ENCODE results near the gene P2RX6. TPM values are rescaled to one million over a fixed set of nuclear protein-coding genes. Genes with fewer than 3 reads are reported as not detected.

Gene P2RX6
- total and polyA plus RNA-seq, 9 of the 15 experiments (the other 6 are each of a cell fraction or from before 2014, with no cell fraction given) = 0.01 to 3.9 (median 1.5) TPM; not detected in 1

- TF ChIP-seq THRB (CRISPR knock-in tag; conservative IDR thresholded peaks at IDR 0.05) = peak; percentile 93; the same call in 1 of the 2 replicates
- TF ChIP-seq KLF1 (tag; IDR thresholded peaks at IDR 0.05) = no peak
- TF ChIP-seq ZNF707 (CRISPR knock-in tag; conservative IDR thresholded peaks at IDR 0.05) = peak; percentile 55
- 0 out of 2 replicates have a peak, but pooled peaks have one; percentile 9 for TF ChIP-seq ZFPM2 (CRISPR knock-in tag; IDR thresholded peaks at IDR 0.05)
- no peak for TF ChIP-seq ZHX1 (conservative IDR thresholded peaks at IDR 0.05; ENCODE audit: low read length)
- TF ChIP-seq MAFF (IDR thresholded peaks at IDR 0.05; ENCODE audit: low read length) = no peak
- TF ChIP-seq, protein P1, sequence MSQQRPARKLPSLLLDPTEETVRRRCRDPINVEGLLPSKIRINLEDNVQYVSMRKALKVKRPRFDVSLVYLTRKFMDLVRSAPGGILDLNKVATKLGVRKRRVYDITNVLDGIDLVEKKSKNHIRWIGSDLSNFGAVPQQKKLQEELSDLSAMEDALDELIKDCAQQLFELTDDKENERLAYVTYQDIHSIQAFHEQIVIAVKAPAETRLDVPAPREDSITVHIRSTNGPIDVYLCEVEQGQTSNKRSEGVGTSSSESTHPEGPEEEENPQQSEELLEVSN (IDR thresholded peaks at IDR 0.05; ENCODE audit: borderline replicate concordance in 1 of 2, extremely low read depth in 1 of 2, insufficient read depth in 1 of 2, insufficient read length in 1 of 2, low read depth in 1 of 2, low read length in 1 of 2, poor library complexity in 1 of 2, severe bottlenecking in 1 of 2) = no peak
- no peak for TF ChIP-seq ZNF23 (CRISPR knock-in tag; IDR thresholded peaks at IDR 0.05)
- TF ChIP-seq SREBF1 (IDR thresholded peaks at IDR 0.05; ENCODE audit: borderline replicate concordance, low read depth, low read length) = no peak
- TF ChIP-seq EZH2 (IDR thresholded peaks at IDR 0.05; ENCODE audit: borderline replicate concordance, low read depth, low read length) = no peak
- peak; percentile 72; the same call in 1 of the 2 replicates for TF ChIP-seq ZNF41 (CRISPR knock-in tag; conservative IDR thresholded peaks at IDR 0.05)
- TF ChIP-seq RBM22 (IDR thresholded peaks at IDR 0.05; ENCODE audit: low read depth, low read length, poor library complexity, severe bottlenecking) = no peak
- no peak for TF ChIP-seq CLOCK (CRISPR knock-in tag; IDR thresholded peaks at IDR 0.05; ENCODE audit: borderline replicate concordance)
- TF ChIP-seq KHSRP (IDR thresholded peaks at IDR 0.05) = no peak
- TF ChIP-seq MCM3 (IDR thresholded peaks at IDR 0.05) = no peak
- TF ChIP-seq, protein P2, sequence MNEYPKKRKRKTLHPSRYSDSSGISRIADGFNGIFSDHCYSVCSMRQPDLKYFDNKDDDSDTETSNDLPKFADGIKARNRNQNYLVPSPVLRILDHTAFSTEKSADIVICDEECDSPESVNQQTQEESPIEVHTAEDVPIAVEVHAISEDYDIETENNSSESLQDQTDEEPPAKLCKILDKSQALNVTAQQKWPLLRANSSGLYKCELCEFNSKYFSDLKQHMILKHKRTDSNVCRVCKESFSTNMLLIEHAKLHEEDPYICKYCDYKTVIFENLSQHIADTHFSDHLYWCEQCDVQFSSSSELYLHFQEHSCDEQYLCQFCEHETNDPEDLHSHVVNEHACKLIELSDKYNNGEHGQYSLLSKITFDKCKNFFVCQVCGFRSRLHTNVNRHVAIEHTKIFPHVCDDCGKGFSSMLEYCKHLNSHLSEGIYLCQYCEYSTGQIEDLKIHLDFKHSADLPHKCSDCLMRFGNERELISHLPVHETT (CRISPR knock-in tag; conservative IDR thresholded peaks at IDR 0.05 in 1 of 2, IDR thresholded peaks at IDR 0.05 in 1 of 2) = no peak
- TF ChIP-seq ZSCAN32 (CRISPR knock-in tag; IDR thresholded peaks at IDR 0.05) = no peak
Observed at GRCh38 chr22:20982563-20982882, 32.4 kb upstream of the P2RX6 start (continued).

Measured in K562 (cell line).